ENCODE results near the gene MBTPS1.
A peak's percentile ranks its signal among the peaks of the same experiment; 100 is the strongest.

The MBTPS1 gene

GRCh38 chr16:84036982-84037425, 79.7 kb downstream of the MBTPS1 start:
- DNase-seq (ENCODE audit: low spot score), result no peak

- DNase-seq (ENCODE audit: low spot score), result no peak
Measured at GRCh38 chr16:84036131-84036530, 80.6 kb downstream of the MBTPS1 start.

GRCh38 chr16:84034516-84034915, 82.2 kb downstream of the MBTPS1 start:
- DNase-seq (ENCODE audit: low spot score), result no peak

- DNase-seq (ENCODE audit: low spot score), result no peak
Measured at GRCh38 chr16:84033251-84034195, 83.2 kb downstream of the MBTPS1 start.

GRCh38 chr16:84032458-84033178, 84.1 kb downstream of the MBTPS1 start:
- no peak for DNase-seq (ENCODE audit: low spot score)

GRCh38 chr16:84031556-84031955, 85.2 kb downstream of the MBTPS1 start:
- DNase-seq (ENCODE audit: low spot score), result no peak

- no peak for DNase-seq (ENCODE audit: low spot score)
Measured at GRCh38 chr16:84029297-84030047, 87.3 kb downstream of the MBTPS1 start.

- no peak for DNase-seq (ENCODE audit: low spot score)
Measured at GRCh38 chr16:84027625-84028024, 89.1 kb downstream of the MBTPS1 start.

- no peak for DNase-seq (ENCODE audit: low spot score)
Measured at GRCh38 chr16:84026606-84027005, 90.1 kb downstream of the MBTPS1 start.

GRCh38 chr16:84024854-84025253, 91.9 kb downstream of the MBTPS1 start:
- no peak for DNase-seq (ENCODE audit: low spot score)

- DNase-seq (ENCODE audit: low spot score), result no peak
Measured at GRCh38 chr16:84022644-84023043, 94.1 kb downstream of the MBTPS1 start.

GRCh38 chr16:84021488-84021887, 95.3 kb downstream of the MBTPS1 start:
- DNase-seq (ENCODE audit: low spot score), result no peak

- no peak for DNase-seq (ENCODE audit: low spot score)
Measured at GRCh38 chr16:84020353-84020752, 96.4 kb downstream of the MBTPS1 start.

- DNase-seq (ENCODE audit: low spot score), result no peak
Measured at GRCh38 chr16:84018710-84019109, 98.0 kb downstream of the MBTPS1 start.

- DNase-seq (ENCODE audit: low spot score), result no peak
Measured at GRCh38 chr16:84016477-84016876, 100.3 kb downstream of the MBTPS1 start.

- DNase-seq (ENCODE audit: low spot score), result no peak
Measured at GRCh38 chr16:84015399-84015798, 101.3 kb downstream of the MBTPS1 start.

- no peak for DNase-seq (ENCODE audit: low spot score)
Measured at GRCh38 chr16:84014570-84015327, 102.0 kb downstream of the MBTPS1 start.

GRCh38 chr16:84013787-84014569, 102.8 kb downstream of the MBTPS1 start:
- peak; percentile 81 for DNase-seq (ENCODE audit: low spot score)

GRCh38 chr16:84009282-84009681, 107.5 kb downstream of the MBTPS1 start:
- DNase-seq (ENCODE audit: low spot score), result no peak

GRCh38 chr16:84007965-84008364, 108.8 kb downstream of the MBTPS1 start:
- peak; percentile 51 for DNase-seq (ENCODE audit: low spot score)
